ENCODE results near the gene TKTL2. TPM values are rescaled to one million over a fixed set of nuclear protein-coding genes. Genes with fewer than 3 reads are reported as not detected.

The TKTL2 gene
- total and polyA plus RNA-seq, 5 experiments from 2014 or later, result not detected

Other genes starting within 250 kb of the TKTL2 start
- gene NPY1R, start 141.2 kb downstream of the TKTL2 start, total RNA-seq, result not detected
- not detected for gene NPY1R, start 141.2 kb downstream of the TKTL2 start, polyA plus RNA-seq
- not detected for gene NPY5R, start 129.9 kb downstream of the TKTL2 start, total RNA-seq
- gene NPY5R, start 129.9 kb downstream of the TKTL2 start, polyA plus RNA-seq, result not detected
- 10 to 100 TPM; 20.0 to 20.1 TPM for gene TMA16, start 20.9 kb upstream of the TKTL2 start, total RNA-seq
- gene TMA16, start 20.9 kb upstream of the TKTL2 start, polyA plus RNA-seq, result 10 to 100 TPM; 11.6 to 12.5 (median 12.4) TPM